GM12873 (cell line): ENCODE data around the gene USE1.

ENCODE experiments used
- CTCF ChIP-seq: IDR thresholded peaks from 2 replicates; pipeline ENCODE4 v1.5.1; 2012; ENCODE audit warnings: low read depth, mild to moderate bottlenecking, moderate library complexity, low read length, control low read depth; ENCODE audit not compliant: insufficient read depth; ENCODE audit errors: missing control alignments

Gene USE1

GRCh38 chr19:17216058-17216670 is 1.0 kb downstream of the USE1 start:
- no peak for TF ChIP-seq CTCF

- no peak for TF ChIP-seq CTCF
These were observed 4.1 kb downstream of the USE1 start for GRCh38 chr19:17219286-17219685.

GRCh38 chr19:17220207-17220758 is 5.1 kb downstream of the USE1 start:
- TF ChIP-seq CTCF, result no peak

GRCh38 chr19:17225053-17225452 is 9.9 kb downstream of the USE1 start:
- TF ChIP-seq CTCF, result no peak

- TF ChIP-seq CTCF, result no peak
These were observed 11.1 kb downstream of the USE1 start, which contains the start of gene OCEL1 for GRCh38 chr19:17226002-17226933. OCEL1 (plus strand) TSS chr19:17226226; CDS start chr19:17226248, 22 bp downstream.

- TF ChIP-seq CTCF, result no peak
These were observed 12.7 kb downstream of the USE1 start for GRCh38 chr19:17227798-17228367.

GRCh38 chr19:17229890-17230289 is 14.7 kb downstream of the USE1 start:
- TF ChIP-seq CTCF, result no peak
